Left ventricle myocardium inferior (tissue), 1 donor: ENCODE measurements around the gene FANCC. TPM values are rescaled to one million over a fixed set of nuclear protein-coding genes. Genes with fewer than 3 reads are reported as not detected.
A peak's percentile ranks its signal among the peaks of the same experiment; 100 is the strongest.

Source experiments
- DNase-seq: peaks from one replicate; pipeline ENCODE4 v3.0.0-alpha.2; 2020
- H3K27ac ChIP-seq: fragments of 200-600 bp; replicated peaks from 2 replicates; pipeline ENCODE4 v1.8.0; 2021
- H3K27me3 ChIP-seq: fragments of 200-600 bp; 2 replicates; pipeline ENCODE4 v1.8.0; 2021; ENCODE audit warnings: low read depth
- H3K36me3 ChIP-seq: fragments of 200-600 bp; 2 replicates; pipeline ENCODE4 v1.8.0; 2021
- H3K4me1 ChIP-seq: fragments of 200-600 bp; 2 replicates; pipeline ENCODE4 v1.8.0; 2021
- H3K4me3 ChIP-seq: fragments of 200-600 bp; 2 replicates; pipeline ENCODE4 v1.8.0; 2021; ENCODE audit warnings: mild to moderate bottlenecking, moderate library complexity
- H3K9me3 ChIP-seq: fragments of 200-600 bp; replicated peaks from 2 replicates; pipeline ENCODE4 v1.8.0; 2021
- intact Hi-C: fragments of 100-400 bp; cut with micrococcal nuclease; formaldehyde crosslinking; loops from one replicate; pipeline ENCODE4 v1.11.0; 2022
- total RNA-seq: library from RNA; stranded (reverse); fragmentation: NEBNext Ultra II Directional; extraction: Animal tissue kit (Norgen Biotek cat#: 25700); gene quantifications from one replicate; pipeline ENCODE4 v1.2.1, GENCODE V29; 2021
- TF ChIP-seq, protein P1 (sequence below): fragments of 200-600 bp; IDR thresholded peaks from 2 replicates; pipeline ENCODE4 v1.8.0; 2021; ENCODE audit warnings: antibody characterized with exemption, mild to moderate bottlenecking, borderline replicate concordance
- donor health status: DM: no; HTN: yes; CAD: no; lungs with severe emphysema.

Gene FANCC
- total RNA-seq, 1 donor from 2014 or later, result 4.1 TPM

DNA sequence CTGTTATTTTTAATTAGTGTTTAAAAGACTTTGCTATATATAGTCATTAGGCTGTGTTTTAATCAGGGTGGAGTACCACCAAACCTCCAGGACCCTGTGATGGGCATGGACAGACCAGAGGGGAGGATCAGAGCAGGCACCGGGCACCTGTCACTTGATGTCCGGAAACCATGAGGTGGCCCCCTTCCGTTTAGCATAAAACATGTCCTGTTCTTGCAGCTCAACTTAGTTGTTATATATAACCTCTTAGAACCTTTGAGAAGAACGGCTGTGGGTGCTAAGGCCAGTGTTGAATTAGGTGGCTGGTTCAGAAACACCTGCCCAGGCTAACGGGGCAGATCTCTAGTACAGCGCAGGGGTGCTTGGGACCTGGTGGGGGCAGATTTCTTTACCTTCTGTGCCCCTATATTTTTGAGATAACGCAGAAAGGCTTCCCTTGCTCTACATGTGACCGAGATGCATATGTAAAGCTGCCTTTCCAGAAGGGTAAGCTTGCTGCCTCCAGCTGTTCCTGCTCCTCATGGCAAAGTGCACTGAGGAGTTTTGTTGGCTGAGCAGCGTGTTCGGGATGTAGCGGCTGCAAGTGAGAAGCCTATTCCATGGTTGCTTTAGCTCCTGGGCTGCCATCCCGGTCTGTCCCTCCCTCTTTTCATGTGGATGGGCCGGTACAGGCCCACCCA is 255.5 kb downstream of the FANCC start:
- TF ChIP-seq, protein P1, sequence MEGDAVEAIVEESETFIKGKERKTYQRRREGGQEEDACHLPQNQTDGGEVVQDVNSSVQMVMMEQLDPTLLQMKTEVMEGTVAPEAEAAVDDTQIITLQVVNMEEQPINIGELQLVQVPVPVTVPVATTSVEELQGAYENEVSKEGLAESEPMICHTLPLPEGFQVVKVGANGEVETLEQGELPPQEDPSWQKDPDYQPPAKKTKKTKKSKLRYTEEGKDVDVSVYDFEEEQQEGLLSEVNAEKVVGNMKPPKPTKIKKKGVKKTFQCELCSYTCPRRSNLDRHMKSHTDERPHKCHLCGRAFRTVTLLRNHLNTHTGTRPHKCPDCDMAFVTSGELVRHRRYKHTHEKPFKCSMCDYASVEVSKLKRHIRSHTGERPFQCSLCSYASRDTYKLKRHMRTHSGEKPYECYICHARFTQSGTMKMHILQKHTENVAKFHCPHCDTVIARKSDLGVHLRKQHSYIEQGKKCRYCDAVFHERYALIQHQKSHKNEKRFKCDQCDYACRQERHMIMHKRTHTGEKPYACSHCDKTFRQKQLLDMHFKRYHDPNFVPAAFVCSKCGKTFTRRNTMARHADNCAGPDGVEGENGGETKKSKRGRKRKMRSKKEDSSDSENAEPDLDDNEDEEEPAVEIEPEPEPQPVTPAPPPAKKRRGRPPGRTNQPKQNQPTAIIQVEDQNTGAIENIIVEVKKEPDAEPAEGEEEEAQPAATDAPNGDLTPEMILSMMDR, result no peak
- intact Hi-C loops, result no loop called here
- Histone ChIP-seq H3K9me3 (no peaks in the 10 kb centered on the region), H3K4me3 (no peak overlapping the region), H3K36me3 (peaks cover 57% of the 10 kb centered on the region), H3K4me1 (peaks cover 100% of the 10 kb centered on the region), H3K27ac (peak overlapping the region; percentile 75), H3K27me3 (no peaks in the 10 kb centered on the region)
- DNase-seq, result no peak

- peak overlapping the region; percentile 75 for H3K27ac ChIP-seq
- intact Hi-C loops, result no loop called here
- TF ChIP-seq, protein P1, result no peak
- no peaks in the 10 kb centered on the region for H3K27me3 ChIP-seq
- peaks cover 50% of the 10 kb centered on the region for H3K36me3 ChIP-seq
- H3K4me3 ChIP-seq, result no peak overlapping the region
- no peaks in the 10 kb centered on the region for H3K9me3 ChIP-seq
- no peak for DNase-seq
- H3K4me1 ChIP-seq, result peaks cover 100% of the 10 kb centered on the region
These were observed 256.6 kb downstream of the FANCC start for GRCh38 chr9:95060916-95061315.

DNA sequence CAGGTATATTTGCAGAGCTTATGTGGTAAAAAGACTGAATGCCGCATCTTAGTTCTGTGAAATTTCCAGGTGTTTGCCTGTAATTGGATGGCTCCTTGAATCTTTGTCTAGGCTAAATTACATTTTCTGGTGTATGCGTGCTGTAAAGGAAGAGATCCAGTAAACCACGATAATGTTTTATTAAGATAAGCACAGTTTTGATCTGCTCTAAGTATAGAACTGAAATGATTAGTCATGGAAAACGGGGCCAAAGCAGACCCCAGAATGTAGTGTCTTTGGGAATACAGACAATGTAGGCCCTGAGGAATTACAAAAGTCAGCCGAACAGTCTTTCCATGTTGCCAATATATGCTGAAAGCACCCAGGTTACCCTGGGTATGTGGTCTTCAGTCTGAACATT is 257.3 kb downstream of the FANCC start:
- DNase-seq, result no peak
- H3K4me3 ChIP-seq, result no peak overlapping the region
- H3K9me3 ChIP-seq, result no peaks in the 10 kb centered on the region
- no peaks in the 10 kb centered on the region for H3K27me3 ChIP-seq
- H3K36me3 ChIP-seq, result peaks cover 45% of the 10 kb centered on the region
- H3K27ac ChIP-seq, result peak overlapping the region; percentile 75
- intact Hi-C loops, result no loop called here
- H3K4me1 ChIP-seq, result peaks cover 100% of the 10 kb centered on the region
- TF ChIP-seq, protein P1, result no peak

- peak overlapping the region; percentile 91 for H3K27ac ChIP-seq
These were observed 258.6 kb downstream of the FANCC start for GRCh38 chr9:95058795-95059386.

DNA sequence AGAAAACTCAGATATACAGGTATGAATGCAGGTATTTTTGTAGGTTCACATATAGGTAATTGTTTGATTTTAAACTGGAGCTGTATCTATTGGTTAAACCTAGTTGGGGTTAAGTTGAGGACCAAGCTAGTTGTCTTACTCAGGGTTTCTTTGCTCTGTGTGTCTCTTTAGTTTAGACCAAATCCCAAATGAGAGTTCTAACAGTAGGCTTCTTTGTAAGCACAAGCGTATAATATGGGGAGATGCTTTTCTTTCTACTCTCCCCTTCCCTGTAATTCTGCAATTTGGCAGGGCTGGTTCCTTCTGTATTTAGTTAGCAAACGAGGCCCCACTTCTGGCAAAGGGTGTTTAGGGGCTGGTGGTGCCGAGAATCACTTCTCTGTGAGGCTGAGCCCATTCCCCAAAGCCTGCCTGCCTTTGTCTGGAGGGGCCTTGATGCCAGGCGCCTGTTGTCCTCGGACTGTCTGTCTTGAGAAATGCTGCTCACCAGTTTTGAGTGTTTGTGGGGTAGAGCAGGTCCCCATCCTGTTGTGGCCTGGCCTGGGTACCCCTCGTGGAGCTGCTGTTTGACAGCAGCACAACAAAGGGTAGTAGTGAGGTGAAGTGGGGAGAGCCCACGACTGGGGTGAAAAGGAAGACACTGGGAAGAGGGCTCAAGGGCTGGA is 259.3 kb downstream of the FANCC start:
- H3K27ac ChIP-seq, result peak overlapping the region; percentile 91
- no peaks in the 10 kb centered on the region for H3K9me3 ChIP-seq
- DNase-seq, result no peak
- TF ChIP-seq, protein P1, result no peak
- H3K27me3 ChIP-seq, result no peaks in the 10 kb centered on the region
- intact Hi-C loops, result no loop called here
- H3K4me1 ChIP-seq, result peaks cover 100% of the 10 kb centered on the region
- H3K36me3 ChIP-seq, result peaks cover 33% of the 10 kb centered on the region
- H3K4me3 ChIP-seq, result peak overlapping the region; percentile 55

More at GRCh38 chr9:95058795-95059386, 258.6 kb downstream of the FANCC start:
- Histone ChIP-seq H3K4me3 (peak overlapping the region; percentile 55), H3K9me3 (no peaks in the 10 kb centered on the region), H3K27me3 (no peaks in the 10 kb centered on the region), H3K36me3 (peaks cover 37% of the 10 kb centered on the region), H3K4me1 (peaks cover 100% of the 10 kb centered on the region)
- TF ChIP-seq, protein P1, result no peak
- DNase-seq, result no peak
- intact Hi-C loops, result no loop called here
